Adrenal gland (tissue), 5 donors: ENCODE measurements around the gene NR2F1-AS1.

Experiments used
- POLR2A ChIP-seq, 2 donors: fragments of 450-650 bp; IDR thresholded peaks; one replicate each; pipeline ENCODE4 v1.6.1; 2017; ENCODE audit warnings: antibody characterized with exemption in 2 of 2, mild to moderate bottlenecking in 2 of 2, moderate library complexity in 1 of 2
- TF ChIP-seq, protein P1 (sequence below), 6 experiments: fragments of 450-650 bp in 4 of 6; fragments of 200-600 bp in 2 of 6; sonication (generic) in 1 of 6; IDR thresholded peaks; 1 replicate in 5 of 6; 2 replicates in 1 of 6; pipeline versions ENCODE4 v1.5.1 to v1.8.0; 2016 to 2021; ENCODE audit warnings: antibody characterized with exemption in 6 of 6, mild to moderate bottlenecking in 2 of 6, moderate library complexity in 1 of 6
- donor health status: DM: no; HTN: no; CAD: no.

GRCh38 chr5:93603793-93604643 lies 23.0 kb upstream of the NR2F1-AS1 start:
- TF ChIP-seq, protein P1, sequence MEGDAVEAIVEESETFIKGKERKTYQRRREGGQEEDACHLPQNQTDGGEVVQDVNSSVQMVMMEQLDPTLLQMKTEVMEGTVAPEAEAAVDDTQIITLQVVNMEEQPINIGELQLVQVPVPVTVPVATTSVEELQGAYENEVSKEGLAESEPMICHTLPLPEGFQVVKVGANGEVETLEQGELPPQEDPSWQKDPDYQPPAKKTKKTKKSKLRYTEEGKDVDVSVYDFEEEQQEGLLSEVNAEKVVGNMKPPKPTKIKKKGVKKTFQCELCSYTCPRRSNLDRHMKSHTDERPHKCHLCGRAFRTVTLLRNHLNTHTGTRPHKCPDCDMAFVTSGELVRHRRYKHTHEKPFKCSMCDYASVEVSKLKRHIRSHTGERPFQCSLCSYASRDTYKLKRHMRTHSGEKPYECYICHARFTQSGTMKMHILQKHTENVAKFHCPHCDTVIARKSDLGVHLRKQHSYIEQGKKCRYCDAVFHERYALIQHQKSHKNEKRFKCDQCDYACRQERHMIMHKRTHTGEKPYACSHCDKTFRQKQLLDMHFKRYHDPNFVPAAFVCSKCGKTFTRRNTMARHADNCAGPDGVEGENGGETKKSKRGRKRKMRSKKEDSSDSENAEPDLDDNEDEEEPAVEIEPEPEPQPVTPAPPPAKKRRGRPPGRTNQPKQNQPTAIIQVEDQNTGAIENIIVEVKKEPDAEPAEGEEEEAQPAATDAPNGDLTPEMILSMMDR (IDR thresholded peaks at IDR 0.05) = no peak
- TF ChIP-seq POLR2A (IDR thresholded peaks at IDR 0.05) = no peak
